HEK293T (cell line): ENCODE measurements around the gene PGM5.

Experiments
- CTCF ChIA-PET: fragments of 350-600 bp; formaldehyde crosslinking; extraction: SDS; loops from one replicate; lab custom pipeline; 2021; ENCODE audit warnings: antibody characterized with exemption, inconsistent platforms; lab: Yijun Ruan, JAX
- POLR2A ChIA-PET: fragments of 350-600 bp; formaldehyde crosslinking; extraction: SDS; loops from one replicate; lab custom pipeline; 2020; ENCODE audit warnings: antibody characterized with exemption, inconsistent platforms; lab: Yijun Ruan, JAX
- DNase-seq: peaks from one replicate; pipeline ENCODE4 v3.0.0; 2012; ENCODE audit warnings: mixed read lengths; ENCODE audit errors: extremely low spot score
- ARNT ChIP-seq: fragments of 450-650 bp; IDR thresholded peaks from 2 replicates; pipeline ENCODE4 v1.6.1; 2017; ENCODE audit warnings: mild to moderate bottlenecking
- BHLHE40 ChIP-seq: fragments of 450-650 bp; IDR thresholded peaks from 2 replicates; pipeline ENCODE4 v1.6.1; 2016; ENCODE audit warnings: mild to moderate bottlenecking, moderate library complexity, borderline replicate concordance
- CTBP1 ChIP-seq: fragments of 450-650 bp; IDR thresholded peaks from 2 replicates; pipeline ENCODE4 v1.6.1; 2016; ENCODE audit warnings: borderline replicate concordance
- ELF4 ChIP-seq: fragments of 450-650 bp; IDR thresholded peaks from 2 replicates; pipeline ENCODE4 v1.6.1; 2017; ENCODE audit warnings: antibody characterized with exemption
- FOXA1 ChIP-seq: fragments of 450-650 bp; IDR thresholded peaks from 2 replicates; pipeline ENCODE4 v1.6.1; 2016; ENCODE audit warnings: mild to moderate bottlenecking
- FOXK2 ChIP-seq: fragments of 450-650 bp; IDR thresholded peaks from 2 replicates; pipeline ENCODE4 v1.6.1; 2016; ENCODE audit warnings: mild to moderate bottlenecking
- FOXM1 ChIP-seq: fragments of 450-650 bp; IDR thresholded peaks from 2 replicates; pipeline ENCODE4 v1.6.1; 2017; ENCODE audit warnings: mild to moderate bottlenecking, borderline replicate concordance
- HDGF ChIP-seq: fragments of 450-650 bp; IDR thresholded peaks from 2 replicates; pipeline ENCODE4 v1.6.1; 2017; ENCODE audit warnings: antibody characterized with exemption, borderline replicate concordance
- L3MBTL2 ChIP-seq: fragments of 450-650 bp; conservative IDR thresholded peaks from 2 replicates; pipeline ENCODE4 v1.6.1; 2016; ENCODE audit warnings: mild to moderate bottlenecking
- LEF1 ChIP-seq: fragments of 450-650 bp; IDR thresholded peaks from 2 replicates; pipeline ENCODE4 v1.6.1; 2017; ENCODE audit warnings: mild to moderate bottlenecking, borderline replicate concordance
- NFRKB ChIP-seq: fragments of 450-650 bp; IDR thresholded peaks from 2 replicates; pipeline ENCODE4 v1.6.1; 2016; ENCODE audit warnings: mild to moderate bottlenecking, moderate library complexity
- SP1 ChIP-seq: fragments of 450-650 bp; IDR thresholded peaks from 2 replicates; pipeline ENCODE4 v1.6.1; 2017
- SUZ12 ChIP-seq: fragments of 450-650 bp; IDR thresholded peaks from 2 replicates; pipeline ENCODE4 v1.6.1; 2016; ENCODE audit warnings: mild to moderate bottlenecking
- TARDBP ChIP-seq: fragments of 450-650 bp; IDR thresholded peaks from 2 replicates; pipeline ENCODE4 v1.6.1; 2016
- ZNF384 ChIP-seq: fragments of 450-650 bp; IDR thresholded peaks from 2 replicates; pipeline ENCODE4 v1.6.1; 2016
- TF ChIP-seq, protein P1 (sequence below): fragments of 450-650 bp; IDR thresholded peaks from 2 replicates; pipeline ENCODE4 v1.6.1; 2016

PGM5 gene

GRCh38 chr9:68493958-68494577 lies 137.7 kb downstream of the PGM5 start:
- ChIA-PET POLR2A (no interaction called here), CTCF (no interaction called here)
- no peak for DNase-seq
- no peak for TF ChIP-seq LEF1
- no peak for TF ChIP-seq HDGF
- TF ChIP-seq SUZ12: no peak

DNA sequence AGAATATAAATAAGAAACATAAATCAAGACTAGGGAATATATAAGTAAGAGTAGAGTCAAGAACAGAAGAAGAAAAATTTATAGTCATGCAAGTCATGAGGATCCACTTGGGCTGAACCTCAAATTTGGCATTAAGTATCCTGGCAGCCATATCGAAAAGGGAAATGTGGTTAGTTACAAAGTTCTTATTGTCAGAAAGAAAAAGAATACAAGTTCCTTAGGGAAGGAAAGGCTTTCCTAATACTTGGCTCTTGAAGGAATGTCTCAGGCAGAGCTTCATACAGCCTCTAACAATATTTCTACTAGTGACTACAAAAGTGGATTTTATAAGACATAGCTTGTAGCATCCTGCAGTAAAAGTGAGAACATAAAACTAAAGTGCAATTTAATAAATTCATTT lies 138.8 kb downstream of the PGM5 start:
- TF ChIP-seq LEF1 (no peak), CTBP1 (no peak), BHLHE40 (no peak), ELF4 (no peak), HDGF (no peak), TARDBP (no peak), ZNF384 (no peak), SP1 (no peak), SUZ12 (no peak), NFRKB (no peak), FOXM1 (no peak), L3MBTL2 (no peak), ARNT (no peak), FOXA1 (no peak), FOXK2 (no peak)

GRCh38 chr9:68496356-68496755 lies 139.9 kb downstream of the PGM5 start:
- TF ChIP-seq NFRKB (no peak), SP1 (no peak), L3MBTL2 (no peak), BHLHE40 (no peak), FOXM1 (no peak), ZNF384 (no peak), TARDBP (no peak), FOXA1 (no peak), LEF1 (no peak), FOXK2 (no peak)
- TF ChIP-seq, protein P1, sequence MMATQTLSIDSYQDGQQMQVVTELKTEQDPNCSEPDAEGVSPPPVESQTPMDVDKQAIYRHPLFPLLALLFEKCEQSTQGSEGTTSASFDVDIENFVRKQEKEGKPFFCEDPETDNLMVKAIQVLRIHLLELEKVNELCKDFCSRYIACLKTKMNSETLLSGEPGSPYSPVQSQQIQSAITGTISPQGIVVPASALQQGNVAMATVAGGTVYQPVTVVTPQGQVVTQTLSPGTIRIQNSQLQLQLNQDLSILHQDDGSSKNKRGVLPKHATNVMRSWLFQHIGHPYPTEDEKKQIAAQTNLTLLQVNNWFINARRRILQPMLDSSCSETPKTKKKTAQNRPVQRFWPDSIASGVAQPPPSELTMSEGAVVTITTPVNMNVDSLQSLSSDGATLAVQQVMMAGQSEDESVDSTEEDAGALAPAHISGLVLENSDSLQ: no peak
- CTCF ChIA-PET: no interaction called here

More for the DNA sequence above, 138.8 kb downstream of the PGM5 start:
- DNase-seq: no peak
- ChIA-PET CTCF (no interaction called here), POLR2A (no interaction called here)

DNA sequence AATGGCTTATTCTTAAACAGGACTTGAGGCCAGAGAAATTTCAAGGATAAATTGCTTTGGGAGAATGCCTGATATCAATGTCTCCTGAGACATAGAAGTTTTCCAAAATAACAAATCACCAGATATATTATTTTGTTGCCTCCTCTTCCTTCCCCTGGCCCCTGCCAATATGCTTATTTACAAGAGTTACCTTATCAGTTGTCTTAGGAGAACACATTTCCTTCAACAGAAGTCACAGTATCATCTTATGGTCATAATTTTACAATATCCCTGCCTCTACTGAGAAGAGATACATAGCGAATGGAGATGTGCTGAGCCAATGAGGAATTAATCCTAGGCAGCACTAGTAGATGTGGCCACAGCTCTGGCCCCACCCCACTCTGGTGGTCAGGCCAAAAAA lies 141.2 kb downstream of the PGM5 start:
- TF ChIP-seq NFRKB: no peak
- no peak for TF ChIP-seq SP1
- TF ChIP-seq LEF1: no peak
- TF ChIP-seq FOXM1: no peak
- TF ChIP-seq CTBP1: no peak
- no peak for TF ChIP-seq ZNF384
- no peak for DNase-seq
- ChIA-PET POLR2A (no interaction called here), CTCF (no interaction called here)

More at GRCh38 chr9:68496356-68496755, 139.9 kb downstream of the PGM5 start:
- no peak for DNase-seq
- POLR2A ChIA-PET: no interaction called here

DNA sequence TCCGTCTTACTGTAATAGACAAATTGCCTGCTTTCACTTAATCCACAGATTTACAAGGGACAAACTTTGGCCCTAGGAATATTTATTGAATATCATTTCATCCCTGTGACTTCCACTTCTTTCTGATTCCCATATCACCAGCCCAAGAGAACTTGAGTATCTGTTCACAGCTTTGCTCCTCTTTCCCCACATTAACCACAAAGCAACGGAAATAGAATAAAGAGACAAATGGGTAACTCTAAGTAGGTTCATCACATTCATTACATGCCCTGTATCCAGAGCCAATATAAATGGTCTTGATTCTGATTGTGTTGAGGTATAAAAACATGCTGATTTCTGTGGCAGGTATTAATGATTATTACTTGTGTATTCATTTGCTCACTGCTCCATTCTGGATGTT lies 142.4 kb downstream of the PGM5 start:
- POLR2A ChIA-PET: no interaction called here
- TF ChIP-seq L3MBTL2: no peak
- no peak for TF ChIP-seq ZNF384
- TF ChIP-seq CTBP1: no peak
- TF ChIP-seq, protein P1: no peak
- no peak for TF ChIP-seq FOXM1
- no peak for TF ChIP-seq BHLHE40
- TF ChIP-seq ELF4: no peak
- CTCF ChIA-PET: no interaction called here
- DNase-seq: no peak

- TF ChIP-seq LEF1 (no peak), SP1 (no peak), ELF4 (no peak), SUZ12 (no peak), NFRKB (no peak), CTBP1 (no peak), BHLHE40 (no peak), L3MBTL2 (no peak), ARNT (no peak), FOXK2 (no peak)
- CTCF ChIA-PET: no interaction called here
- POLR2A ChIA-PET: no interaction called here
- no peak for DNase-seq
Observed at GRCh38 chr9:68500457-68501381, 144.3 kb downstream of the PGM5 start.

DNA sequence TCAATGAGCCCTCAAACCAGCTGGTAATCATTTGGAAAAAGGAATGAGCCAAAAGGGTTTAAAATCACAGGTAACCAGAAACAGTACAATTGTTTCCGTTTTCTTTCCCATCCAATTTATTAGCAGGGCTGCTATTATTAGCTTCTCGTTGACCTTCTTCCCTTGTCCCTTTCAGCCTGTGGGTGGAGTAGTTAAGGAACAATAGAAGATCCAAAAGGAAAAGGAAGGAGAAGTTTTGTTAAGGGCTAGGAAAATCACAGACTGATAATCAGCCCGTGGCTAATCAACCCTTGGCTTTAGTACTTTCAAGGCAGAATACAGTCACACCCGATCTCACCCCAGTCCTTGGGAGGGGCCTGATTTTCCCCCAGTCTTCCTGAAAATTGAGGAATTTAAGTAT lies 145.9 kb downstream of the PGM5 start:
- POLR2A ChIA-PET: no interaction called here
- TF ChIP-seq BHLHE40 (no peak), FOXM1 (no peak)
- CTCF ChIA-PET: no interaction called here
- no peak for DNase-seq
